ENCODE data around the gene GTF2B. TPM values are rescaled to one million over a fixed set of nuclear protein-coding genes. Genes with fewer than 3 reads are reported as not detected.
A peak's percentile ranks its signal among the peaks of the same experiment; 100 is the strongest.

Gene GTF2B
- total and polyA plus RNA-seq, 9 of the 15 experiments (the other 6 are each of a cell fraction or from before 2014, with no cell fraction given): 34.5 to 113 (median 66.0) TPM

- Histone ChIP-seq H3K9me1 (ENCODE audit: control insufficient read depth, insufficient read depth, low read length) (no peaks in the 10 kb centered on the region), H3K79me2 (ENCODE audit: control insufficient read depth, insufficient read depth, low read length) (peaks cover 42% of the 10 kb centered on the region), H3K4me1 (replicated peaks in 1 of 2; ENCODE audit: control insufficient read depth in 2 of 2, insufficient read depth in 2 of 2, low read length in 2 of 2) (peaks cover 0 to 14% of the 10 kb centered on the region in 2 experiments; a peak in 3 of 5 replicates), H3K27me3 (ENCODE audit: control insufficient read depth in 2 of 2, insufficient read depth in 2 of 2, low read length in 2 of 2) (no peaks in the 10 kb centered on the region), H3K4me2 (ENCODE audit: insufficient read depth, low read length) (no peak overlapping the region), H4K20me1 (replicated peaks; ENCODE audit: control insufficient read depth, insufficient read depth, low read length) (no peaks in the 10 kb centered on the region), H3K9ac (ENCODE audit: insufficient read depth in 1 of 2, low read depth in 2 of 2, low read length in 2 of 2) (no peak overlapping the region), H3K4me3 (no peak overlapping the region), H2AFZ (ENCODE audit: low read depth, low read length) (no peak overlapping the region), H3K27ac (ENCODE audit: extremely low read depth, low read depth, low read length) (no peak overlapping the region), H3K36me3 (ENCODE audit: control insufficient read depth, insufficient read depth, low read length) (peaks cover 46% of the 10 kb centered on the region), H3K9me3 (replicated peaks; ENCODE audit: control insufficient read depth, insufficient read depth, low read depth, low read length) (no peaks in the 10 kb centered on the region; the same call in 1 of the 2 replicates)
- intact Hi-C loops (cut with micrococcal nuclease) (no loop called here), in situ Hi-C loops (cut with MboI) (no loop called here)
- 31% methylated on average over 1 of the region's 1 CpG for WGBS (ENCODE audit: insufficient coverage, low coverage, missing lambda C conversion rate)
- DNase-seq (ENCODE audit: extremely low read depth in 1 of 4, low spot score in 3 of 4) (no peak), FAIRE-seq (no peak), ATAC-seq (0 out of 3 replicates have a peak, but pooled peaks have one; percentile 8)
- ChIA-PET CTCF (ENCODE audit: low intra/inter-chr PET ratio) (no interaction called here), POLR2A (interaction anchor here (0.6 to 2.8 kb wide), 5 partner anchors 12 to 687 kb away, joined by 3 to 7 read pairs (median 4); partner anchors contain the start of gene PKN2)
- no TSS peak for BruUV-seq (replicated peaks)
- TF ChIP-seq HMBOX1 (IDR thresholded peaks at IDR 0.05) (peak; percentile 52; the same call in 1 of the 2 replicates), FOXJ3 (CRISPR knock-in tag; IDR thresholded peaks at IDR 0.05) (no peak)
Observed at GRCh38 chr1:88888750-88889149, 2.6 kb downstream of the GTF2B start.

- DNase-seq (ENCODE audit: extremely low read depth in 1 of 4, low spot score in 3 of 4) (no peak), ATAC-seq (no peak), FAIRE-seq (no peak)
- peaks cover 73% of the 10 kb centered on the region for H3K36me3 ChIP-seq (ENCODE audit: control insufficient read depth, insufficient read depth, low read length)
- WGBS (ENCODE audit: insufficient coverage, low coverage, missing lambda C conversion rate): 74% methylated on average over 3 of the region's 3 CpGs
- intact Hi-C loops (cut with micrococcal nuclease) (no loop called here), in situ Hi-C loops (cut with MboI) (no loop called here)
- H3K9ac ChIP-seq (ENCODE audit: insufficient read depth in 1 of 2, low read depth in 2 of 2, low read length in 2 of 2): no peak overlapping the region
- POLR2A ChIA-PET: interaction anchor here (1.0 kb wide), 1 partner anchor 10 kb away, joined by 3 read pairs; no protein-coding TSS in a partner anchor
- no peaks in the 10 kb centered on the region for H3K9me1 ChIP-seq (ENCODE audit: control insufficient read depth, insufficient read depth, low read length)
- CTCF ChIA-PET (ENCODE audit: low intra/inter-chr PET ratio): no interaction called here
- peaks cover 0 to 14% of the 10 kb centered on the region in 2 experiments; a peak in 3 of 5 replicates for H3K4me1 ChIP-seq (replicated peaks in 1 of 2; ENCODE audit: control insufficient read depth in 2 of 2, insufficient read depth in 2 of 2, low read length in 2 of 2)
- no peaks in the 10 kb centered on the region for H3K27me3 ChIP-seq (ENCODE audit: control insufficient read depth in 2 of 2, insufficient read depth in 2 of 2, low read length in 2 of 2)
- H2AFZ ChIP-seq (ENCODE audit: low read depth, low read length): no peak overlapping the region
- TF ChIP-seq MAFG (tag; conservative IDR thresholded peaks at IDR 0.05) (peak; percentile 68; the same call in 1 of the 2 replicates), ZFP1 (CRISPR knock-in tag; IDR thresholded peaks at IDR 0.05) (no peak), MAFK (IDR thresholded peaks at IDR 0.05; ENCODE audit: low read length) (peak; percentile 85), ZNF316 (IDR thresholded peaks at IDR 0.05) (peak; percentile 87), C11orf30 (IDR thresholded peaks at IDR 0.05; ENCODE audit: low read depth) (peak; percentile 74), MAFF (IDR thresholded peaks at IDR 0.05; ENCODE audit: low read length) (peak; percentile 80), NFRKB (IDR thresholded peaks at IDR 0.05; ENCODE audit: low read depth) (no peak), U2AF2 (optimal IDR thresholded peaks at IDR 0.05; ENCODE audit: low read depth, low read length) (no peak)
- H3K4me3 ChIP-seq: no peak overlapping the region
- BruUV-seq (replicated peaks): no TSS peak
- peaks cover 35% of the 10 kb centered on the region for H3K79me2 ChIP-seq (ENCODE audit: control insufficient read depth, insufficient read depth, low read length)
- H3K9me3 ChIP-seq (replicated peaks; ENCODE audit: control insufficient read depth, insufficient read depth, low read depth, low read length): no peaks in the 10 kb centered on the region
- no peak overlapping the region for H3K4me2 ChIP-seq (ENCODE audit: insufficient read depth, low read length)
- no peak overlapping the region for H3K27ac ChIP-seq (ENCODE audit: extremely low read depth, low read depth, low read length)
- no peaks in the 10 kb centered on the region for H4K20me1 ChIP-seq (replicated peaks; ENCODE audit: control insufficient read depth, insufficient read depth, low read length)
Observed at GRCh38 chr1:88885933-88886332, 5.4 kb downstream of the GTF2B start.

Measured in K562 (cell line).